Measurements from ENCODE around the gene MIPEP.

MIPEP gene

GRCh38 chr13:23825179-23825578 is 64.0 kb downstream of the MIPEP start:
- in situ Hi-C loops (cut with HindIII; ENCODE audit: low pct_ligation_motif_present, low sequenced_read_pairs), result no loop called here
- H3K27me3 ChIP-seq (replicated peaks), result no peaks in the 10 kb centered on the region
- no peak overlapping the region for H3K27ac ChIP-seq
- DNase-seq, result no peak
- no peaks in the 10 kb centered on the region for H3K36me3 ChIP-seq (replicated peaks)
- H3K4me3 ChIP-seq (ENCODE audit: low read depth, low read length), result no peak overlapping the region
- TF ChIP-seq CTCF (IDR thresholded peaks at IDR 0.05; ENCODE audit: low read depth, low read length, missing control alignments), result no peak

DNA sequence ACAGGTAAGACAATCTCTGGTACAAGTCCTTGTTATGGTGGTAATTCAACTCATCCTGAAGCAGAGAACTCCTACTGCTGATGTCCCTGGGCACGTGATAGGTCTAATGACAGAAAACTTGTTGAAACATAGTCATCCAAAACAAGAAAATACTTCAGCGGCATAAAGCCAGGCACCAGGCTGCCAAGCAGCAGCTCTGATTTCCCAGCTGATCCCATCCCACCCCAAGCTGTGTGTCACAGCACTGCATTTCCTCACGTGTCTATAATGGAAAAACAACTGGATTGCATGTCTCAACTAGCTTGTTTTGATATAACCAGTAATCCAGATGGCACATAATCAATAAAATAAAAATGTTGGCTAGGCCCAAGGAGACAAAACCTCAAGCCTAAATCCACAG is 64.8 kb downstream of the MIPEP start:
- in situ Hi-C loops (cut with HindIII; ENCODE audit: low pct_ligation_motif_present, low sequenced_read_pairs), result no loop called here

DNA sequence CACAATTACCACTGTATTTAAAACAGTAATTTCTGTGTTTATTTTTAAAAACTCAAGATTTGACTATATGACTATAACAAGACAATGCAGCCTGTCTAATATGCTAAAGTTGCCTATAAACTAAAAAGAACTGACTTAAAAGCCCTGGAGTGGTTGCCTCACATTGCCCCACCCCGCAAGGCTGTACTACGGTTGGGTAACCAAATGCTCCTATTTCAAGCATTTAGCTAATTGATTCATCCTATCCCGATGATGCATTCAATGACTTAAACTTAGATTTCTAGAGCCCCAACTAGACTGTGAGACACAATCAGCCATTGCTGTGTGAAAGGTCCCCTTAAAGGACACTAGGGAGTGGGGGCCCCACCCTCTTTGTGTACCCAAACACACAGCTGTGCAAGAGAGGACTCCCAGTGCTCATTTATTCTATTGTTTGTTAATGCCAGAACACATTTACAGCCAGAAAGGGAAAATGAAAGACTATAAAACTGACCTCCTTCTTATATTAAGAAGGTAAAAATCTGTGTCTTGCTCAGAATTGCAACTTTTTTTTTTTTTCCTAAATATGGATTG is 66.9 kb downstream of the MIPEP start:
- H3K27ac ChIP-seq, result no peak overlapping the region
- no peaks in the 10 kb centered on the region for H3K27me3 ChIP-seq (replicated peaks)
- no peaks in the 10 kb centered on the region for H3K36me3 ChIP-seq (replicated peaks)
- no peak overlapping the region for H3K4me3 ChIP-seq (ENCODE audit: low read depth, low read length)
- DNase-seq, result no peak
- no peak for TF ChIP-seq CTCF (IDR thresholded peaks at IDR 0.05; ENCODE audit: low read depth, low read length, missing control alignments)
- in situ Hi-C loops (cut with HindIII; ENCODE audit: low pct_ligation_motif_present, low sequenced_read_pairs), result no loop called here

More for the DNA sequence above, 64.8 kb downstream of the MIPEP start:
- DNase-seq, result no peak
- no peak overlapping the region for H3K4me3 ChIP-seq (ENCODE audit: low read depth, low read length)
- no peaks in the 10 kb centered on the region for H3K27me3 ChIP-seq (replicated peaks)
- no peaks in the 10 kb centered on the region for H3K36me3 ChIP-seq (replicated peaks)
- TF ChIP-seq CTCF (IDR thresholded peaks at IDR 0.05; ENCODE audit: low read depth, low read length, missing control alignments), result no peak
- no peak overlapping the region for H3K27ac ChIP-seq

GRCh38 chr13:23820530-23820929 is 68.7 kb downstream of the MIPEP start:
- DNase-seq, result no peak
- no peaks in the 10 kb centered on the region for H3K27me3 ChIP-seq (replicated peaks)
- no peak for TF ChIP-seq CTCF (IDR thresholded peaks at IDR 0.05; ENCODE audit: low read depth, low read length, missing control alignments)
- no peak overlapping the region for H3K4me3 ChIP-seq (ENCODE audit: low read depth, low read length)
- H3K36me3 ChIP-seq (replicated peaks), result no peaks in the 10 kb centered on the region
- H3K27ac ChIP-seq, result no peak overlapping the region
- in situ Hi-C loops (cut with HindIII; ENCODE audit: low pct_ligation_motif_present, low sequenced_read_pairs), result no loop called here

- in situ Hi-C loops (cut with HindIII; ENCODE audit: low pct_ligation_motif_present, low sequenced_read_pairs), result no loop called here
- Histone ChIP-seq H3K27ac (no peak overlapping the region), H3K27me3 (replicated peaks) (no peaks in the 10 kb centered on the region), H3K4me3 (ENCODE audit: low read depth, low read length) (no peak overlapping the region), H3K36me3 (replicated peaks) (no peaks in the 10 kb centered on the region)
- no peak for DNase-seq
- no peak for TF ChIP-seq CTCF (IDR thresholded peaks at IDR 0.05; ENCODE audit: low read depth, low read length, missing control alignments)
These were observed 71.4 kb downstream of the MIPEP start for GRCh38 chr13:23817830-23818229.

GRCh38 chr13:23817136-23817535 is 72.1 kb downstream of the MIPEP start:
- in situ Hi-C loops (cut with HindIII; ENCODE audit: low pct_ligation_motif_present, low sequenced_read_pairs), result no loop called here
- Histone ChIP-seq H3K27me3 (replicated peaks) (no peaks in the 10 kb centered on the region), H3K27ac (no peak overlapping the region), H3K36me3 (replicated peaks) (no peaks in the 10 kb centered on the region), H3K4me3 (ENCODE audit: low read depth, low read length) (no peak overlapping the region)
- no peak for TF ChIP-seq CTCF (IDR thresholded peaks at IDR 0.05; ENCODE audit: low read depth, low read length, missing control alignments)
- no peak for DNase-seq

Measured in brain microvascular endothelial cell (primary cell).